Upper lobe of right lung (tissue), 1 donor: ENCODE results near the gene STMN1. TPM values are rescaled to one million over a fixed set of nuclear protein-coding genes. Genes with fewer than 3 reads are reported as not detected.

Source experiments
- ATAC-seq: fragments of 200-7000 bp; cut with Tn5 transposase; one replicate; pipeline ENCODE4 v1.9.1; 2020; ENCODE audit warnings: mild to moderate bottlenecking, moderate library complexity
- DNase-seq: peaks from one replicate; pipeline ENCODE4 v3.0.0-alpha.2; 2020
- H3K27ac ChIP-seq: fragments of 200-600 bp; one replicate; pipeline ENCODE4 v1.8.0; 2022
- H3K27me3 ChIP-seq: fragments of 200-600 bp; one replicate; pipeline ENCODE4 v1.8.0; 2022; ENCODE audit warnings: mild to moderate bottlenecking
- H3K36me3 ChIP-seq: fragments of 200-600 bp; one replicate; pipeline ENCODE4 v1.8.0; 2022
- H3K4me1 ChIP-seq: fragments of 200-600 bp; one replicate; pipeline ENCODE4 v1.8.0; 2022
- H3K4me3 ChIP-seq: fragments of 200-600 bp; one replicate; pipeline ENCODE4 v1.8.0; 2022; ENCODE audit warnings: mild to moderate bottlenecking
- H3K9me3 ChIP-seq: fragments of 200-600 bp; one replicate; pipeline ENCODE4 v1.8.0; 2022
- intact Hi-C: fragments of 100-400 bp; cut with DNase I; formaldehyde crosslinking; loops from one replicate; pipeline ENCODE4 v1.11.0; 2022
- total RNA-seq: library from RNA; stranded (reverse); fragmentation: NEBNext Ultra II Directional; extraction: Animal tissue kit (Norgen Biotek cat#: 25700); gene quantifications from one replicate; pipeline ENCODE4 v1.2.1, GENCODE V29; 2021
- TF ChIP-seq, protein P1 (sequence below): fragments of 200-600 bp; IDR thresholded peaks from one replicate; pipeline ENCODE4 v1.8.0; 2022; ENCODE audit warnings: antibody characterized with exemption
- donor health status: DM: no; HTN: yes; CAD: no; lungs with severe emphysema.

STMN1 gene
- total RNA-seq, 1 donor from 2014 or later, result 42.5 TPM

GRCh38 chr1:25871086-25871703 is 35.0 kb downstream of the STMN1 start:
- no peaks in the 10 kb centered on the region for H3K27me3 ChIP-seq
- TF ChIP-seq, protein P1, sequence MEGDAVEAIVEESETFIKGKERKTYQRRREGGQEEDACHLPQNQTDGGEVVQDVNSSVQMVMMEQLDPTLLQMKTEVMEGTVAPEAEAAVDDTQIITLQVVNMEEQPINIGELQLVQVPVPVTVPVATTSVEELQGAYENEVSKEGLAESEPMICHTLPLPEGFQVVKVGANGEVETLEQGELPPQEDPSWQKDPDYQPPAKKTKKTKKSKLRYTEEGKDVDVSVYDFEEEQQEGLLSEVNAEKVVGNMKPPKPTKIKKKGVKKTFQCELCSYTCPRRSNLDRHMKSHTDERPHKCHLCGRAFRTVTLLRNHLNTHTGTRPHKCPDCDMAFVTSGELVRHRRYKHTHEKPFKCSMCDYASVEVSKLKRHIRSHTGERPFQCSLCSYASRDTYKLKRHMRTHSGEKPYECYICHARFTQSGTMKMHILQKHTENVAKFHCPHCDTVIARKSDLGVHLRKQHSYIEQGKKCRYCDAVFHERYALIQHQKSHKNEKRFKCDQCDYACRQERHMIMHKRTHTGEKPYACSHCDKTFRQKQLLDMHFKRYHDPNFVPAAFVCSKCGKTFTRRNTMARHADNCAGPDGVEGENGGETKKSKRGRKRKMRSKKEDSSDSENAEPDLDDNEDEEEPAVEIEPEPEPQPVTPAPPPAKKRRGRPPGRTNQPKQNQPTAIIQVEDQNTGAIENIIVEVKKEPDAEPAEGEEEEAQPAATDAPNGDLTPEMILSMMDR, result no peak
- H3K27ac ChIP-seq, result no peak overlapping the region
- H3K4me3 ChIP-seq, result no peak overlapping the region
- intact Hi-C loops, result no loop called here
- ATAC-seq (peak; percentile 3), DNase-seq (peak; percentile 51)
- no peaks in the 10 kb centered on the region for H3K9me3 ChIP-seq
- peaks cover 28% of the 10 kb centered on the region for H3K4me1 ChIP-seq
- no peaks in the 10 kb centered on the region for H3K36me3 ChIP-seq

- ATAC-seq (no peak), DNase-seq (no peak)
- intact Hi-C loops, result no loop called here
- Histone ChIP-seq H3K27me3 (no peaks in the 10 kb centered on the region), H3K4me3 (no peak overlapping the region), H3K27ac (no peak overlapping the region), H3K36me3 (no peaks in the 10 kb centered on the region), H3K9me3 (no peaks in the 10 kb centered on the region), H3K4me1 (peaks cover 25% of the 10 kb centered on the region)
- TF ChIP-seq, protein P1, result no peak
Measured at GRCh38 chr1:25870614-25871013, 35.6 kb downstream of the STMN1 start.

DNA sequence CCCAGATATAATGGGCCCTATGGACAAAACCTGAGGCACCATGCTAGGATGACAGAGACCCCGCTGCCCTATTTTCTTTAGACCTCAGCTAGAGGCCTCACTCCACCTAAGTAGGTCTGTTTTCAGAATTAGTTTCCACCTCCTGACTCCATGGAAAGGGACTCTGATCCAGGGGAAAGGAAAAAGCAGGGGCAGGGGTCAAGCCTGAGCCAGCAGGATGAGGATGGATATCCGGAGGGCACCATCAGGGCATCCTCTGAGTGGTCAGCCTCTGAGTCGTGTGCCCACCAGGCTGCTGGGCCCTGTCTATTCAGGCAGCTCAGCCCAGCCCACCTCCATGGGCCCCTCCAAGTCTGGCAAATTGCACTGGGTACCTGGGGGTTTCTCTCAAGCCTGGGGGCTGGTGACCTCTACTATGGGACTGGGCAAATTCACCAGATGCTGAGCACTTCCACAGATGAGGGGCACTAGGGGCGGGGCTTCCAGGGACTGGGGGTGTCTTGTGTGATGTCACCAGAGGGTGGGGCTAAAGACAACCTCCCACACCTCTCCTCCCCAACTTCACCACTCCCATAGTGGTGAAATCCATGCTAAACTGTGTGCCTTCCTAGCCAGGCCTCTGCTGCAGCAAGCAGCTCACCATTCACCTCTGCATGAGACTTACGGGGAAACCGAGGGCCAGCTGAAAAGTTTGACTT is 36.2 kb downstream of the STMN1 start:
- no peaks in the 10 kb centered on the region for H3K27me3 ChIP-seq
- H3K4me1 ChIP-seq, result peaks cover 25% of the 10 kb centered on the region
- H3K9me3 ChIP-seq, result no peaks in the 10 kb centered on the region
- H3K36me3 ChIP-seq, result no peaks in the 10 kb centered on the region
- no peak overlapping the region for H3K4me3 ChIP-seq
- DNase-seq (peak; percentile 19), ATAC-seq (no peak)
- TF ChIP-seq, protein P1, result no peak
- no peak overlapping the region for H3K27ac ChIP-seq
- intact Hi-C loops, result no loop called here

- H3K27me3 ChIP-seq, result no peaks in the 10 kb centered on the region
- no peak overlapping the region for H3K27ac ChIP-seq
- no peaks in the 10 kb centered on the region for H3K9me3 ChIP-seq
- intact Hi-C loops, result no loop called here
- no peak for DNase-seq
- no peak overlapping the region for H3K4me3 ChIP-seq
- TF ChIP-seq, protein P1, result no peak
- no peaks in the 10 kb centered on the region for H3K36me3 ChIP-seq
- ATAC-seq, result peak; percentile 40
- peaks cover 16% of the 10 kb centered on the region for H3K4me1 ChIP-seq
Measured at GRCh38 chr1:25867210-25867991, 38.8 kb downstream of the STMN1 start.

DNA sequence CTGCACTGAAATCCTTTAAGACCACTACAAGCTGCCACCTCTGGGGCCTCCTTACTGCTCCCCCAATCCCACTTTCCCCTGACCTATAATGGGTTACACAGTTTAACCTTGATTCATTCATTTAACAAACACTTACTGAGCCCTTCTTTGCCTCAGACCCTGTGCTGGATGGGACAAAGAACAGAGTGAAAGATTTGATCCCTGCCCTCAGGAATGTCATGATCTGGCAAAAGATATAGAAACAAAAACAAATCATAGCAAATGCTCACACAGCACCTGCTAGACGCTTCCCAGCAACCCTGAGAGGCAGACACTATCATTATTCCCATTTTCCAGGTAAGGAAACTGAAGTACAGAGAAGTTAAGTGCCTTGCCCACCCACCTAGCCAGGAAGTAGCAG is 39.9 kb downstream of the STMN1 start:
- Histone ChIP-seq H3K4me3 (no peak overlapping the region), H3K27me3 (no peaks in the 10 kb centered on the region), H3K36me3 (no peaks in the 10 kb centered on the region), H3K9me3 (no peaks in the 10 kb centered on the region), H3K27ac (no peak overlapping the region), H3K4me1 (peaks cover 4% of the 10 kb centered on the region)
- TF ChIP-seq, protein P1, result no peak
- intact Hi-C loops, result no loop called here
- no peak for ATAC-seq
- no peak for DNase-seq
